ENCODE measurements around the gene VCAN. TPM values are rescaled to one million over a fixed set of nuclear protein-coding genes. Genes with fewer than 3 reads are reported as not detected.

Gene VCAN
- total RNA-seq, 1 donor from 2014 or later = 341 TPM

DNA sequence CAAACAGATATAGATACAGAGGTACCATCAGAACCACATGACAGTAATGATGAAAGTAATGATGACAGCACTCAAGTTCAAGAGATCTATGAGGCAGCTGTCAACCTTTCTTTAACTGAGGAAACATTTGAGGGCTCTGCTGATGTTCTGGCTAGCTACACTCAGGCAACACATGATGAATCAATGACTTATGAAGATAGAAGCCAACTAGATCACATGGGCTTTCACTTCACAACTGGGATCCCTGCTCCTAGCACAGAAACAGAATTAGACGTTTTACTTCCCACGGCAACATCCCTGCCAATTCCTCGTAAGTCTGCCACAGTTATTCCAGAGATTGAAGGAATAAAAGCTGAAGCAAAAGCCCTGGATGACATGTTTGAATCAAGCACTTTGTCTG is 69.2 kb downstream of the VCAN start:
- H3K36me3 Mint-ChIP-seq = peaks cover 56% of the 10 kb centered on the region
- no peak overlapping the region for H3K4me3 Mint-ChIP-seq
- no peak overlapping the region for H3K27ac Mint-ChIP-seq
- peaks cover 4% of the 10 kb centered on the region for H3K9me3 Mint-ChIP-seq
- DNase-seq (ENCODE audit: extremely low spot score, unreplicated experiment) = no peak
- no peaks in the 10 kb centered on the region for H3K4me1 Mint-ChIP-seq (ENCODE audit: unreplicated experiment)
- H3K27me3 Mint-ChIP-seq = no peaks in the 10 kb centered on the region
- TF ChIP-seq, protein P1, sequence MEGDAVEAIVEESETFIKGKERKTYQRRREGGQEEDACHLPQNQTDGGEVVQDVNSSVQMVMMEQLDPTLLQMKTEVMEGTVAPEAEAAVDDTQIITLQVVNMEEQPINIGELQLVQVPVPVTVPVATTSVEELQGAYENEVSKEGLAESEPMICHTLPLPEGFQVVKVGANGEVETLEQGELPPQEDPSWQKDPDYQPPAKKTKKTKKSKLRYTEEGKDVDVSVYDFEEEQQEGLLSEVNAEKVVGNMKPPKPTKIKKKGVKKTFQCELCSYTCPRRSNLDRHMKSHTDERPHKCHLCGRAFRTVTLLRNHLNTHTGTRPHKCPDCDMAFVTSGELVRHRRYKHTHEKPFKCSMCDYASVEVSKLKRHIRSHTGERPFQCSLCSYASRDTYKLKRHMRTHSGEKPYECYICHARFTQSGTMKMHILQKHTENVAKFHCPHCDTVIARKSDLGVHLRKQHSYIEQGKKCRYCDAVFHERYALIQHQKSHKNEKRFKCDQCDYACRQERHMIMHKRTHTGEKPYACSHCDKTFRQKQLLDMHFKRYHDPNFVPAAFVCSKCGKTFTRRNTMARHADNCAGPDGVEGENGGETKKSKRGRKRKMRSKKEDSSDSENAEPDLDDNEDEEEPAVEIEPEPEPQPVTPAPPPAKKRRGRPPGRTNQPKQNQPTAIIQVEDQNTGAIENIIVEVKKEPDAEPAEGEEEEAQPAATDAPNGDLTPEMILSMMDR (conservative IDR thresholded peaks at IDR 0.05) = no peak

DNA sequence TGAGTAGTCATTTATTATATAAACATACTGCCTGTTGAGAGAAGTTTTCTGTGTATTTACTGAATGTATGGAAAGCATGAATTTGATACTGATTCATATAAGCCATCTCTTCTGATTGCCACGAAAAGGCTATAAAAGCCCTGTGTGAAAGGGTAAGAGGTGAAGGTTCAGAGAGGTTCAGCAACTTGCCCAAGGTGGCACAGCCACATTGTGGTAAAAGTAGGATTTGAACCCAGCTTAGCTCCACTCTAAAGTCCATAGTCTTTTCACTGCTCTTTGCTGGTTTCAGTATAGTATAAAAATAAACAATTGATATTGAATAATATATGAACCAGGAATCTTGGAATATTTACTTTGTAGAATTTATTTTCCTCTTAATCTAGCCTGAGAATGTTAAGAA is 71.3 kb downstream of the VCAN start:
- TF ChIP-seq, protein P1 (conservative IDR thresholded peaks at IDR 0.05) = no peak
- Mint-ChIP-seq H3K27ac (no peak overlapping the region), H3K4me1 (ENCODE audit: unreplicated experiment) (no peaks in the 10 kb centered on the region), H3K36me3 (peaks cover 54% of the 10 kb centered on the region), H3K27me3 (no peaks in the 10 kb centered on the region), H3K9me3 (peaks cover 4% of the 10 kb centered on the region), H3K4me3 (no peak overlapping the region)
- DNase-seq (ENCODE audit: extremely low spot score, unreplicated experiment) = no peak

DNA sequence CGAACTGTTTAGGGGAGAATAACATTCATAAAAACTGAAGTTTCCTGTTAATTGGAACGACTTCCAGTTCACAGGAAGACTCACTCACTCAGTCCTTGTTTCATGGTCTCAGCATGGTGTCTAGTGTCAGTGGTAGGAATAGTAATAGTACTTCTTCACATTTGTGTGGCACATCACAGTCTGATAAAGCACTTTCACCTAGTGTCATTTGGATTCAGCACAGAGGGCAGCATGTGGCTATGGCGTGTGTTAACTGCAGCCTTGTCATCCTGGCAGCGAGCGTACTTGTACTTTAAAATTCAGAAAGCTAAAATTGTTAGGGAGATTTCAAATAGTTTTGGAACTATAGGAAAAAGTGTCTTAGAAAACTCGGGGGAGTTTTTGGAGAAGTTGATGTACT is 72.4 kb downstream of the VCAN start:
- TF ChIP-seq, protein P1 (conservative IDR thresholded peaks at IDR 0.05) = no peak
- Mint-ChIP-seq H3K27me3 (no peaks in the 10 kb centered on the region), H3K36me3 (peaks cover 46% of the 10 kb centered on the region), H3K9me3 (peaks cover 4% of the 10 kb centered on the region), H3K27ac (no peak overlapping the region), H3K4me3 (no peak overlapping the region), H3K4me1 (ENCODE audit: unreplicated experiment) (no peaks in the 10 kb centered on the region)
- DNase-seq (ENCODE audit: extremely low spot score, unreplicated experiment) = no peak

DNA sequence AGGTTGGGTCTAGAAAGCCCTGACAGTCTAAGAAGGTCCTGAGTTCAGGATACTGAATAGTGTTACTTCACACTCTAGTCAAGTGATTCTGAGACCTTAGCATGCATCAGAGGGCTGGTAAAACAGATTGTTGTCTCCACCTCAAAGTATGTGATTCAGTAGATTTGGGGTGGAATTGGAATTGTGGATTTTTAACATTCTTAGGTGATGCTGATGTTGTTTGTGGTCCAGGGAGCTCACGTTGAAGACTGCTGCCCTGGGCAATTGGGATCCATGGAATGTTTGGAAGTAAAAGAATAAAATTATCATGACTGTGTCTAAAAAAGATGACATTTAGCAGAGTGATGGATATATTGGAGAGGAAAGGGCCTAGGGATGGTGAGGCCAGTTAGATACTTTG is 75.6 kb downstream of the VCAN start:
- Mint-ChIP-seq H3K9me3 (no peaks in the 10 kb centered on the region), H3K4me1 (ENCODE audit: unreplicated experiment) (peaks cover 5% of the 10 kb centered on the region), H3K4me3 (no peak overlapping the region), H3K36me3 (peaks cover 31% of the 10 kb centered on the region), H3K27ac (no peak overlapping the region), H3K27me3 (no peaks in the 10 kb centered on the region)
- TF ChIP-seq, protein P1 (conservative IDR thresholded peaks at IDR 0.05) = no peak
- no peak for DNase-seq (ENCODE audit: extremely low spot score, unreplicated experiment)

DNA sequence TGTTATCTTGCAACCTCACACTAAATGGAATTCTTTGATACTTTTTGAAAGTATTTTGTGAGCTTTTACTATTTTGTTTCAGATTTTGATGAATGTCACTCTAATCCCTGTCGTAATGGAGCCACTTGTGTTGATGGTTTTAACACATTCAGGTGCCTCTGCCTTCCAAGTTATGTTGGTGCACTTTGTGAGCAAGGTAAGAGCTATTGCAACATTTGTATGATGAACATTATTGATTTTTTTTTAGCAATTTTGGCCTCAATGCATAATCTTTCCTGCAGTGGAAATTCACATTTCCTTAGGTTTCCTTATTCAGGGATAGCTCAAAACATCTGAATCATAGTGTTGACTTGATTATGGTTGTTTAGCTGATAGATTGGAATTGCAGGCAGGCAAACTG is 76.3 kb downstream of the VCAN start:
- Mint-ChIP-seq H3K27ac (no peak overlapping the region), H3K4me1 (ENCODE audit: unreplicated experiment) (peaks cover 5% of the 10 kb centered on the region), H3K9me3 (no peaks in the 10 kb centered on the region), H3K4me3 (no peak overlapping the region), H3K27me3 (no peaks in the 10 kb centered on the region), H3K36me3 (peaks cover 30% of the 10 kb centered on the region)
- no peak for DNase-seq (ENCODE audit: extremely low spot score, unreplicated experiment)
- TF ChIP-seq, protein P1 (conservative IDR thresholded peaks at IDR 0.05) = no peak

DNA sequence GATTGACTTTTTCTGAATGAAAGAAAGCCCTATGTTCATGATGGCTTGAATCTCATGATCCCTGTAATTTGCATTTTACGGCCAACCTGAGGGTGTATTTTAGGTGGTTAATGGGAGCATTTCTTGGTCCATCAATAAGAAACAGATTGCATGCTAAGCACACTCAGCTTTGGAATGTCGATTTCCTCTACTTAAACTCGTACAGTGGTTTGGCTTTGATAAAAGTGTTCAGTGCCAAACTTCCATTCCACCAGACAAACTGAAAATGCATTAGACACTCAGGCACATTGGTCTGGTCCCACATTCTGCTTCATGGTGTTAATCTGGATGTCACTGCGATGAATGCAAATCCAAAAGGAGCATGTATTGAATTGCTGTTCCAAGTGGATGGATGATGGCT is 77.0 kb downstream of the VCAN start:
- H3K27ac Mint-ChIP-seq = no peak overlapping the region
- no peaks in the 10 kb centered on the region for H3K27me3 Mint-ChIP-seq
- peaks cover 35% of the 10 kb centered on the region for H3K36me3 Mint-ChIP-seq
- peaks cover 5% of the 10 kb centered on the region for H3K4me1 Mint-ChIP-seq (ENCODE audit: unreplicated experiment)
- TF ChIP-seq, protein P1 (conservative IDR thresholded peaks at IDR 0.05) = no peak
- no peak overlapping the region for H3K4me3 Mint-ChIP-seq
- H3K9me3 Mint-ChIP-seq = no peaks in the 10 kb centered on the region
- DNase-seq (ENCODE audit: extremely low spot score, unreplicated experiment) = no peak

Measured in type B pancreatic cell (in vitro differentiated cells).